ENCODE results near the gene ADIRF.
"Not testable (repeated sequence)": the region's sequence is repeated elsewhere in the genome, so short reads cannot be mapped to it uniquely, and the experiment has no call there.

ADIRF gene

DNA sequence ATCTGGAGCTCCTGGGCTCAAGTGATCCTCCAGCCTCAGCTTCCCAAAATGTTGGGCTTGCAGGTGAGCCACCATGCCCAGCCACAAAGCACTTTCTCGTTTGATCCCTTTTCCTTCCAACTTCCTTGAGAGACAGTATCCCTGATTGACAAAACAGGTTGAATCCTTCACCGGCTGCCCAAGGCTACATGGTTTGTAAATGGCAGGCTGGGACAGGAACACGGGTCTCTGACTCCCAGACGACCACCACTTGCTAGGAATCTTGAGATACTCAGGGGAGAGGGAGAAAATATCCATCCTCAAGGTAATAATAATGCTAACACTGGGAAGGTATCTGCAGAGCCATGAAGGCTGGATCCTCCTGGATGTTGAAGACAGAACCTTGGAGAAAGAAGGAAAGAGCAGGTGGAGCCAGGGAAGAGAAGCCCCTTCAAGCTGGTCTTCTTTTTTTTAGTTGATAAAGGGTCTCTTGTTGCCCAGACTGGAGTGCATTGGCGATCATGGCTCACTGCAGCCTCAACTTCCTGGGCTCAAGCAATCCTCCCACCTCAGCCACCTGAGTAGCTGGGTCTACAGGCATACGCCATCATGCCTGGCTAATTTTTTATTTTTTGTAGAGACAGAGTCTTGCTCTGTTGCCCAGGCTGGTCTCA is 30.7 kb upstream of the ADIRF start:
- no peak overlapping the region for H3K4me3 ChIP-seq (ENCODE audit: low read depth, low read length)

DNA sequence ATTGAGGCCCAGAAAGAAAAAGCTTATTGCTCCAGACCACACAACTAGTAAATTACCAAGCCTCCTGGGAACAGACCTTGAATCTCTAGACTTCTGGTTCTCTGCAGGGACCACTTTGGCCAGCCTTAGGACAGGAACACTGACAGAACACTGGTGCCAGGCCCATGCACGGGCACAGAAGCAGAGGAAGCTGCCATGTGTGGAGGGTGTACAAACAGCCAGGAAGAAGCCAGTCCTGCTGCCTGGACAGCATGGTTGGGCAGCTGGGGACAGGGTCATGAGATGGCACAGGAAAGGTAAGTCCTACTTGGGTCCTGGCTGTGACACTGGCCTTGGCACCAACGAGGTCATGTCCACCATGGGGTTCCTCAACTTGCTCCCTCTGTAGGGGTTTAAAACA is 30.0 kb upstream of the ADIRF start:
- no peak for TF ChIP-seq CTCF (IDR thresholded peaks at IDR 0.05; ENCODE audit: borderline replicate concordance, insufficient read depth, low read depth, low read length)
- H3K4me3 ChIP-seq (ENCODE audit: low read depth, low read length): no peak overlapping the region

More for the DNA sequence above, 30.7 kb upstream of the ADIRF start:
- no peak for TF ChIP-seq CTCF (IDR thresholded peaks at IDR 0.05; ENCODE audit: borderline replicate concordance, insufficient read depth, low read depth, low read length)

GRCh38 chr10:86940076-86940475 is 28.2 kb upstream of the ADIRF start:
- not testable (repeated sequence) for H3K4me3 ChIP-seq (ENCODE audit: low read depth, low read length)

DNA sequence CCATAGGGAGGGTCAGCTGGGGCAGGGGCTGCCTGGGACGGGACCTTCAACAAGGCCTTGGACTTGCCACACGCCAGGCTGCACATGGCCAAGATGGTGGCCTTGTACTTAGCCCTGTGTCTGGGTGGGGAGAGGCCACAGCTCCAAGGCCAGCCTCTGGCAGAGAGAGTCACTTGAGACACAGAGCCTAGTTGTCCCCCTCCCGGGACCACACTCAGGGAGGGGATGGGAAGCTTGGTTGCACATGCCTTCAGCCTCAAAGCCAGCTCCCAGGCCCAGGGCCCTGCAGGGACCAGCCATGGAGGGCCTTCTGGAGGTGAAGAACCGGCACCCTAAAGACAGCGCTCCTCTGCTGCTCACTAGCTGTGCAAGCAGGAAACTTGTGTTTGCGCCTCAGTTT is 27.6 kb upstream of the ADIRF start:
- TF ChIP-seq CTCF (IDR thresholded peaks at IDR 0.05; ENCODE audit: borderline replicate concordance, insufficient read depth, low read depth, low read length): no peak
- no peak overlapping the region for H3K4me3 ChIP-seq (ENCODE audit: low read depth, low read length)

GRCh38 chr10:86941426-86941825 is 26.9 kb upstream of the ADIRF start:
- TF ChIP-seq CTCF (IDR thresholded peaks at IDR 0.05; ENCODE audit: borderline replicate concordance, insufficient read depth, low read depth, low read length): no peak

DNA sequence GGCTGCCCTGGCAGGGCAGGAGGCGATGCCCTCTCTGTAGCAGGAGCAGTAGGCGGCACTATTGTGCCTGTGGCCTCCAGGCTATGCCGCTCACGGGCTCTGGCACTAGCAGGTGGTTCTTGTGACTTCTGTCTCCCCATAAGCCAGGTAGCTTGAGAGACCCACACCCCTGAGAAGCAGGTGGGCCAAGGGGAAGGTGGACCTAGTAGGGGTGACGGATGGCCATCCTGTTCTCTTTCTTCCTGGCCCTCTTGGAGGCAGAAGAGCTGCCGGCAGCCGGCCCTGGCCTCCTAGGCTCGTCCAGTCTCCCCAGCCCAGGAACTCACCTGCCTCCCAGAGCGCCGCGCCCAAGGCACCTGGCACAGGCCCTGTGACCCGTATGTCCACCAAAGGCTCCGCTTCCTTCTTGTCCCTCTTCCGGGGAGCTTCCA is 26.3 kb upstream of the ADIRF start:
- no peak for TF ChIP-seq CTCF (IDR thresholded peaks at IDR 0.05; ENCODE audit: borderline replicate concordance, insufficient read depth, low read depth, low read length)

More at GRCh38 chr10:86941426-86941825, 26.9 kb upstream of the ADIRF start:
- H3K4me3 ChIP-seq (ENCODE audit: low read depth, low read length): no peak overlapping the region

DNA sequence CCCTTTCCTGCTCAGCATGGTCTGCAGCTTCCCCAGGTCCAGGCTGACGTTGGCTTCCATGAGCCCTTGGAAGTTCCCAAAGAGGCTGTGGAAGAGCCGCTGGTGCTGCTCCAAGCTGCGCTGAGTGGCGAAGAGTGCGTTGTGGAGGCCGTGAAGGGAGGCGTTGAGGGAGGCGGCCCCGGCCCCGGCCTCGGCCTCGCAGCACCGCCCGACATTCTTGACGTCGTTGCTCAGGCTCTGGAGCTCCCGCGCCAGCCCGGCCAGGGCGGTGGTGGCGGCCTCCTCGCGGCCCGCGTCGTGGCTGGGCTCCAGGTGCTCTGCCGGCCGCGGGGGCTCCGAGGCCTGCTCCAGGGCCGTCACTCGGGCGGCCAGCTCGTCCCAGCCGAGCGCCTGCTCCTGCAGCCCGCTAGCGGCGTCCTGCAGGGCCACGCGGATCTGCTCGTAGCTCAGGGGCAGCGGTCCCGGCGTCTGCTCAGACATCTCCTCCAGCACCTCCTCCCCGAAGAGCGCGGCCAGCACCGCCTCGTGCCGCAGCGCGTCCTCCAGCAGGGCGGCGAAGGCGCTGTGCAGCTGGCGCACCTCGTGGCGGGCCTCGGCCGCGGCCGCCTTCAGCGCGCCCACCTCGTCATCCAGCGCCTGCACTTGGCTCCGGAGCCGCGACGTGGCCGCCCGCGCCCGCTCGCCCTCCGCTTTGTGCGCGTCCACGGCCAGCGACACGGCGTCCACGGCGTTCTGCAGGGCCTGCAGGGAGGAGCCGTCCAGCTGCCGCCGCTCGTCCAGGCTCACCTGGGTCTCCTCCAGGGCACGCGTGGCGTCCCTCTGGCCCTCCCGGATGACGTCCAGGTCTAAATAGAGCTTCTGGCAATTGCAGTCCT is 25.6 kb upstream of the ADIRF start:
- no peak for TF ChIP-seq CTCF (IDR thresholded peaks at IDR 0.05; ENCODE audit: borderline replicate concordance, insufficient read depth, low read depth, low read length)
- H3K4me3 ChIP-seq (ENCODE audit: low read depth, low read length): no peak overlapping the region

More for the DNA sequence above, 26.3 kb upstream of the ADIRF start:
- H3K4me3 ChIP-seq (ENCODE audit: low read depth, low read length): no peak overlapping the region
